Neural cell (in vitro differentiated cells): Measurements from ENCODE around the gene FCN2. TPM values are rescaled to one million over a fixed set of nuclear protein-coding genes. Genes with fewer than 3 reads are reported as not detected.

Experiments
- H2AFZ ChIP-seq: fragments of 200-600, 300-800 bp; sonication (generic), shearing (Covaris generic); 2 replicates; pipeline ENCODE4 v1.6.0; 2014; ENCODE audit warnings: low read depth, mild to moderate bottlenecking, antibody characterized with exemption, low read length, moderate library complexity
- H3F3A ChIP-seq: fragments of 200-600 bp; shearing (Covaris generic); 2 replicates; pipeline ENCODE4 v1.6.1; 2016; ENCODE audit warnings: mild to moderate bottlenecking, moderate library complexity, mixed read lengths, antibody characterized with exemption, low read length; ENCODE audit not compliant: insufficient read depth, poor library complexity, severe bottlenecking
- H3K27ac ChIP-seq: fragments of 200-600, 300-800 bp; sonication (generic), shearing (Covaris generic); 2 replicates; pipeline ENCODE4 v1.5.1; 2014; ENCODE audit warnings: mild to moderate bottlenecking, low read length, moderate library complexity
- H3K27me3 ChIP-seq: fragments of 300-800, 200-600 bp; sonication (generic), shearing (Covaris generic); 2 replicates; pipeline ENCODE4 v1.6.0; 2014; ENCODE audit warnings: mild to moderate bottlenecking, low read depth, low read length, moderate library complexity; ENCODE audit not compliant: insufficient read depth
- H3K36me3 ChIP-seq: fragments of 300-800, 200-600 bp; sonication (generic), shearing (Covaris generic); 2 replicates; pipeline ENCODE4 v1.5.1; 2014; ENCODE audit warnings: mild to moderate bottlenecking, antibody characterized with exemption, low read length, moderate library complexity; ENCODE audit not compliant: insufficient read depth
- H3K4me2 ChIP-seq: fragments of 300-800, 200-600 bp; sonication (generic), shearing (Covaris generic); 2 replicates; pipeline ENCODE4 v1.6.0; 2014; ENCODE audit warnings: mild to moderate bottlenecking, low read length
- H3K4me3 ChIP-seq: fragments of 300-800, 200-600 bp; sonication (generic), shearing (Covaris generic); 2 replicates; pipeline ENCODE4 v1.5.1; 2014; ENCODE audit warnings: mild to moderate bottlenecking, low read length, moderate library complexity
- H3K79me2 ChIP-seq: fragments of 200-600 bp; shearing (Covaris generic); replicated peaks from 2 replicates; pipeline ENCODE4 v1.6.0; 2014; ENCODE audit warnings: mild to moderate bottlenecking, low read length, moderate library complexity; ENCODE audit not compliant: insufficient read depth
- H3K9ac ChIP-seq: fragments of 300-800, 200-600 bp; sonication (generic), shearing (Covaris generic); 2 replicates; pipeline ENCODE4 v1.6.1; 2016; ENCODE audit warnings: mild to moderate bottlenecking, low read length, mixed read lengths
- H3K9me2 ChIP-seq: fragments of 200-600 bp; shearing (Covaris generic); 2 replicates; pipeline ENCODE4 v1.6.1; 2016; ENCODE audit warnings: mild to moderate bottlenecking, low read length, mixed read lengths; ENCODE audit not compliant: insufficient read depth
- H3K9me3 ChIP-seq: fragments of 200-600, 300-800 bp; sonication (generic), shearing (Covaris generic); 2 replicates; pipeline ENCODE4 v1.6.1; 2016; ENCODE audit warnings: mild to moderate bottlenecking, mixed run types, low read length, moderate library complexity, mixed read lengths
- H4K20me1 ChIP-seq: fragments of 200-600 bp; shearing (Covaris generic); 2 replicates; pipeline ENCODE4 v1.6.1; 2016; ENCODE audit warnings: mild to moderate bottlenecking, mixed run types; ENCODE audit not compliant: insufficient read depth
- CTCF ChIP-seq: fragments of 450-650 bp; IDR thresholded peaks from 2 replicates; pipeline ENCODE4 v1.5.1; 2014; ENCODE audit warnings: antibody characterized with exemption, mild to moderate bottlenecking, moderate library complexity; ENCODE audit not compliant: poor library complexity, severe bottlenecking
- EP300 ChIP-seq: fragments of 450-650 bp; conservative IDR thresholded peaks from 2 replicates; pipeline ENCODE4 v1.6.1; 2014; ENCODE audit warnings: antibody characterized with exemption, mild to moderate bottlenecking, moderate library complexity; ENCODE audit not compliant: poor library complexity, severe bottlenecking
- EZH2 ChIP-seq: fragments of 200-600, 300-800 bp; shearing (Covaris generic), sonication (generic); IDR thresholded peaks from 2 replicates; pipeline ENCODE4 v1.6.1; 2014; ENCODE audit warnings: antibody characterized with exemption, low read length, borderline replicate concordance, mild to moderate bottlenecking; ENCODE audit not compliant: insufficient read depth, poor library complexity, severe bottlenecking
- MXI1 ChIP-seq: fragments of 450-650 bp; conservative IDR thresholded peaks from 2 replicates; pipeline ENCODE4 v1.6.1; 2014; ENCODE audit warnings: antibody characterized with exemption, mild to moderate bottlenecking; ENCODE audit not compliant: poor library complexity, severe bottlenecking
- POLR2AphosphoS5 ChIP-seq: IDR thresholded peaks from 2 replicates; pipeline ENCODE4 v1.6.1; 2012
- RAD21 ChIP-seq: fragments of 450-650 bp; conservative IDR thresholded peaks from 2 replicates; pipeline ENCODE4 v1.6.1; 2014; ENCODE audit warnings: antibody characterized with exemption, mild to moderate bottlenecking, moderate library complexity
- SMC3 ChIP-seq: fragments of 450-650 bp; conservative IDR thresholded peaks from 2 replicates; pipeline ENCODE4 v1.6.1; 2014; ENCODE audit warnings: antibody characterized with exemption, mild to moderate bottlenecking, moderate library complexity; ENCODE audit not compliant: poor library complexity
- TAF1 ChIP-seq: IDR thresholded peaks from 2 replicates; pipeline ENCODE4 v1.6.1; 2012; ENCODE audit warnings: low read depth
- polyA plus RNA-seq: library from polyadenylated mRNA; depleted of rRNA; stranded (reverse); fragments of >200 nt; gene quantifications from 2 replicates; pipeline ENCODE4 v1.2.3, GENCODE V29; 2014
- TF ChIP-seq, protein P1 (sequence below): IDR thresholded peaks from 2 replicates; pipeline ENCODE4 v1.6.1; 2012; ENCODE audit warnings: borderline replicate concordance

The FCN2 gene
- polyA plus RNA-seq, 1 donor from 2014 or later, result not detected

DNA sequence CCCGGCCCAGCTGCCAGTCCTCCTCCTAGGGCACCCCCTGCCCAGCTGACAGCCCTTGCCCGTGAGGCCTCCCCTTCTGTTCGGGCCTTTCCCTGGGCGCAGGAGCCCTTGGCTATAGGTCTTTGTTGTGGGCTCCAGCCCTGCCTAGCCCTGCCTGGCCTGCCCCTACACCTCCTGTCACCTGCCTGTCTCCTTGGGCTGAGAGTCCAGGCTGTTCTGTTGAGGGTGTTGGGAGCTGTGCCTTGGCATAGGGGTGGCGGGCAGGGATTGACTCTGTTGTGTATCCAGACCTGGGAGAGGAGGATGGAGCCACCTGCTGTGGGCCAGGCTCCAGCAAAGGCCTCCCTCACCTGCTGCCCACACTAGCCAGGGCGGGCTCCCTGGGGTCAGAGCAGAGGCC is 11.6 kb downstream of the FCN2 start:
- TF ChIP-seq TAF1 (no peak), MXI1 (no peak), RAD21 (no peak), SMC3 (no peak), EZH2 (no peak), CTCF (no peak), POLR2AphosphoS5 (no peak), EP300 (no peak)
- TF ChIP-seq, protein P1, sequence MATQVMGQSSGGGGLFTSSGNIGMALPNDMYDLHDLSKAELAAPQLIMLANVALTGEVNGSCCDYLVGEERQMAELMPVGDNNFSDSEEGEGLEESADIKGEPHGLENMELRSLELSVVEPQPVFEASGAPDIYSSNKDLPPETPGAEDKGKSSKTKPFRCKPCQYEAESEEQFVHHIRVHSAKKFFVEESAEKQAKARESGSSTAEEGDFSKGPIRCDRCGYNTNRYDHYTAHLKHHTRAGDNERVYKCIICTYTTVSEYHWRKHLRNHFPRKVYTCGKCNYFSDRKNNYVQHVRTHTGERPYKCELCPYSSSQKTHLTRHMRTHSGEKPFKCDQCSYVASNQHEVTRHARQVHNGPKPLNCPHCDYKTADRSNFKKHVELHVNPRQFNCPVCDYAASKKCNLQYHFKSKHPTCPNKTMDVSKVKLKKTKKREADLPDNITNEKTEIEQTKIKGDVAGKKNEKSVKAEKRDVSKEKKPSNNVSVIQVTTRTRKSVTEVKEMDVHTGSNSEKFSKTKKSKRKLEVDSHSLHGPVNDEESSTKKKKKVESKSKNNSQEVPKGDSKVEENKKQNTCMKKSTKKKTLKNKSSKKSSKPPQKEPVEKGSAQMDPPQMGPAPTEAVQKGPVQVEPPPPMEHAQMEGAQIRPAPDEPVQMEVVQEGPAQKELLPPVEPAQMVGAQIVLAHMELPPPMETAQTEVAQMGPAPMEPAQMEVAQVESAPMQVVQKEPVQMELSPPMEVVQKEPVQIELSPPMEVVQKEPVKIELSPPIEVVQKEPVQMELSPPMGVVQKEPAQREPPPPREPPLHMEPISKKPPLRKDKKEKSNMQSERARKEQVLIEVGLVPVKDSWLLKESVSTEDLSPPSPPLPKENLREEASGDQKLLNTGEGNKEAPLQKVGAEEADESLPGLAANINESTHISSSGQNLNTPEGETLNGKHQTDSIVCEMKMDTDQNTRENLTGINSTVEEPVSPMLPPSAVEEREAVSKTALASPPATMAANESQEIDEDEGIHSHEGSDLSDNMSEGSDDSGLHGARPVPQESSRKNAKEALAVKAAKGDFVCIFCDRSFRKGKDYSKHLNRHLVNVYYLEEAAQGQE, result no peak

DNA sequence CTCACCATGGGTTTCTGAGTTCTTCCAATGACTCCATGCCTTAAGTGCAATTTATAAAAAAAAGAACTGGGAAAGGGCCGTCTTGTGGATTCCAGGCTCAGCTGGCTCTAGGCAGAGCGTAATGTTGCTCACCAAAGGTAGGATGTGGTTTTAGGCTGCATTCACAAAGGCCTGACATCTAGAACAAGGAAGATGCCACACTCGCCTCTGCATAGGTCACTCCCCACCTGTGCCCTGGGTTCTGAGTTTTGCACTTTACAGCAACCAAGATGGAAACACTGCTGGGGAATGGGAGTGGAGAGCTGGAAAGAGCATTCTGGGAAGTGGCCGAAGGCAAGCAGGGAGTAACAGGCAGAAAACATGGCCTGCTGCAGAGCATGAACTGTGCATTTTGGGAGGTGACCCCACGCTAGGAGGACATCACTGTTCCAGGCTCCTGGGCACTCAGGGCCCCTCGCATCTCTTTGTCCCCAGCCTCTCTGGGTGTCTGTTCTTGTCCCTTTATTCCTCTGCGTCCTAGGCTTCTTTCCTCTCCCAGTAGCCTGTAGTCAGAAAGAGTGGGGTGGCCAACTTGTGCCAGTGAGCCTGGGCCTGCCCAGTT is 12.3 kb downstream of the FCN2 start:
- no peaks in the 10 kb centered on the region for H3K36me3 ChIP-seq
- H3K79me2 ChIP-seq, result no peaks in the 10 kb centered on the region
- no peak overlapping the region for H3K4me3 ChIP-seq
- H3K9me2 ChIP-seq, result no peaks in the 10 kb centered on the region
- TF ChIP-seq RAD21, result no peak
- no peak overlapping the region for H3K4me2 ChIP-seq
- H4K20me1 ChIP-seq, result no peaks in the 10 kb centered on the region
- H3K9ac ChIP-seq, result no peak overlapping the region
- no peak overlapping the region for H2AFZ ChIP-seq
- H3K27me3 ChIP-seq, result no peaks in the 10 kb centered on the region
- no peaks in the 10 kb centered on the region for H3K9me3 ChIP-seq
- H3F3A ChIP-seq, result no peaks in the 10 kb centered on the region
- no peak overlapping the region for H3K27ac ChIP-seq

More for the DNA sequence above, 11.6 kb downstream of the FCN2 start:
- Histone ChIP-seq H3K27me3 (no peaks in the 10 kb centered on the region), H3F3A (no peaks in the 10 kb centered on the region), H3K27ac (no peak overlapping the region), H3K36me3 (no peaks in the 10 kb centered on the region), H3K9me2 (no peaks in the 10 kb centered on the region), H3K9ac (no peak overlapping the region), H3K9me3 (no peaks in the 10 kb centered on the region), H4K20me1 (no peaks in the 10 kb centered on the region), H3K4me3 (no peak overlapping the region), H3K79me2 (no peaks in the 10 kb centered on the region), H3K4me2 (no peak overlapping the region), H2AFZ (no peak overlapping the region)
